Measurements from ENCODE around the gene SNX32. TPM values are rescaled to one million over a fixed set of nuclear protein-coding genes. Genes with fewer than 3 reads are reported as not detected.

SNX32 gene
- total and polyA plus RNA-seq, 9 of the 15 experiments (the other 6 are each of a cell fraction or from before 2014, with no cell fraction given) = 0.03 TPM; not detected in 7

DNA sequence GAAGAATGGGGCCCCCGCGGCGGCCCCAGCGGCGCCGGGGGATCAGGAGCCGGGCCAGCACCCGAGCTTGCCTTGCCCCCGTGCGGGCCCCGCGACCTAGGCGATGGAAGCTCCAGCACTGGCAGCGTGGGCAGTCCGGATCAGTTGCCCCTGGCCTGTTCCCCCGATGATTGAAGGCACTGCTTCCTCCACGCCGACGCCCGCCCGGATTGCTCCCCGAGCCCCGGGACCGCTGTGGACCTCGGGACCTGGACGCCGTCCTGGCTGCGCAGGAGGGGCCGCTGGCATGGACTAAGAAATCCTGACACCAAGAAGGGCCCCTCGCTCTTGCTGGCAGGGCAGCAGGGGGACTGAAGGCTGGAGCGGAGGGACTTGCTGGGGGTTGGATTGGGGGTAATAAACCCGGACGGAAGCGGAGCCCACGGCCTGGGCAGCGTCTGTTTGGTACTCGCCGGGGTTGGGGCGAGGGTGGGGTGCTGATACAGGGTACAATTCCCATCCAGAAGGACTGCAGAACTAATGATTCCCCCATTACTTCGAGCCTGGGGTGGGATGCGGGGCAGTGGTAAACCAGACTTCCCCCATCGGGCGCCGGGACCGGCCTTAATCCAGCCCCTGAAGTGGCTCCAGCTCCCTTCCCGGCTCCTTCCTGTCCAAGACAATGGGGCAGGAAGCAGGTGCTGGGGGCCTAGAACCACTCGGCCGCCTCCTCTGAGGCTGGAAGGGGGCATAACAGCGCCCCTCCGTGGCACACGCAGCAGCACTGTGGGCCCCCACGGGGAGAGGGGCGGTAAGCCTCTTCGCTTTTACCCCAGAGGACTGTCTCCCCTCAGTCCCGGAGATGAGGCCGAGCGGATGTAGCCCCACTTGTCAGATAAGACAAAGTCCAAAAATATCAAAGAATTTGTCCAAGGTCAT lies 57.7 kb downstream of the SNX32 start (continued):
- peak; percentile 79 for TF ChIP-seq ETV5 (CRISPR knock-in tag; IDR thresholded peaks at IDR 0.05; ENCODE audit: low read depth)
- no peak for TF ChIP-seq FOXJ2 (tag; IDR thresholded peaks at IDR 0.05)
- no peak for TF ChIP-seq SOX6 (IDR thresholded peaks at IDR 0.05)
- TF ChIP-seq POU5F1 (IDR thresholded peaks at IDR 0.05; ENCODE audit: borderline replicate concordance, low read depth, low read length, partially characterized antibody) = no peak
- TF ChIP-seq SMAD3 (CRISPR knock-in tag; conservative IDR thresholded peaks at IDR 0.05) = no peak
- TF ChIP-seq FIP1L1 (IDR thresholded peaks at IDR 0.05; ENCODE audit: low read depth, low read length, poor library complexity, severe bottlenecking) = no peak
- TF ChIP-seq SMAD1 (IDR thresholded peaks at IDR 0.05; ENCODE audit: low read depth, low read length, partially characterized antibody) = peak; percentile 1
- TF ChIP-seq ARID1B (IDR thresholded peaks at IDR 0.05) = peak; percentile 36
- TF ChIP-seq, protein P1, sequence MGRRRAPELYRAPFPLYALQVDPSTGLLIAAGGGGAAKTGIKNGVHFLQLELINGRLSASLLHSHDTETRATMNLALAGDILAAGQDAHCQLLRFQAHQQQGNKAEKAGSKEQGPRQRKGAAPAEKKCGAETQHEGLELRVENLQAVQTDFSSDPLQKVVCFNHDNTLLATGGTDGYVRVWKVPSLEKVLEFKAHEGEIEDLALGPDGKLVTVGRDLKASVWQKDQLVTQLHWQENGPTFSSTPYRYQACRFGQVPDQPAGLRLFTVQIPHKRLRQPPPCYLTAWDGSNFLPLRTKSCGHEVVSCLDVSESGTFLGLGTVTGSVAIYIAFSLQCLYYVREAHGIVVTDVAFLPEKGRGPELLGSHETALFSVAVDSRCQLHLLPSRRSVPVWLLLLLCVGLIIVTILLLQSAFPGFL (CRISPR knock-in tag; IDR thresholded peaks at IDR 0.05) = no peak
- TF ChIP-seq ZNF830 (CRISPR knock-in tag; IDR thresholded peaks at IDR 0.05) = no peak
- TF ChIP-seq ZFP36 (IDR thresholded peaks at IDR 0.05; ENCODE audit: low read depth, low read length, partially characterized antibody) = peak; percentile 97
- TF ChIP-seq, protein P2, sequence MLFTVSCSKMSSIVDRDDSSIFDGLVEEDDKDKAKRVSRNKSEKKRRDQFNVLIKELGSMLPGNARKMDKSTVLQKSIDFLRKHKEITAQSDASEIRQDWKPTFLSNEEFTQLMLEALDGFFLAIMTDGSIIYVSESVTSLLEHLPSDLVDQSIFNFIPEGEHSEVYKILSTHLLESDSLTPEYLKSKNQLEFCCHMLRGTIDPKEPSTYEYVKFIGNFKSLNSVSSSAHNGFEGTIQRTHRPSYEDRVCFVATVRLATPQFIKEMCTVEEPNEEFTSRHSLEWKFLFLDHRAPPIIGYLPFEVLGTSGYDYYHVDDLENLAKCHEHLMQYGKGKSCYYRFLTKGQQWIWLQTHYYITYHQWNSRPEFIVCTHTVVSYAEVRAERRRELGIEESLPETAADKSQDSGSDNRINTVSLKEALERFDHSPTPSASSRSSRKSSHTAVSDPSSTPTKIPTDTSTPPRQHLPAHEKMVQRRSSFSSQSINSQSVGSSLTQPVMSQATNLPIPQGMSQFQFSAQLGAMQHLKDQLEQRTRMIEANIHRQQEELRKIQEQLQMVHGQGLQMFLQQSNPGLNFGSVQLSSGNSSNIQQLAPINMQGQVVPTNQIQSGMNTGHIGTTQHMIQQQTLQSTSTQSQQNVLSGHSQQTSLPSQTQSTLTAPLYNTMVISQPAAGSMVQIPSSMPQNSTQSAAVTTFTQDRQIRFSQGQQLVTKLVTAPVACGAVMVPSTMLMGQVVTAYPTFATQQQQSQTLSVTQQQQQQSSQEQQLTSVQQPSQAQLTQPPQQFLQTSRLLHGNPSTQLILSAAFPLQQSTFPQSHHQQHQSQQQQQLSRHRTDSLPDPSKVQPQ (CRISPR knock-in tag; IDR thresholded peaks at IDR 0.05; ENCODE audit: borderline replicate concordance) = no peak
- no peak for TF ChIP-seq TAL1 (IDR thresholded peaks at IDR 0.05)
- TF ChIP-seq, protein P3, sequence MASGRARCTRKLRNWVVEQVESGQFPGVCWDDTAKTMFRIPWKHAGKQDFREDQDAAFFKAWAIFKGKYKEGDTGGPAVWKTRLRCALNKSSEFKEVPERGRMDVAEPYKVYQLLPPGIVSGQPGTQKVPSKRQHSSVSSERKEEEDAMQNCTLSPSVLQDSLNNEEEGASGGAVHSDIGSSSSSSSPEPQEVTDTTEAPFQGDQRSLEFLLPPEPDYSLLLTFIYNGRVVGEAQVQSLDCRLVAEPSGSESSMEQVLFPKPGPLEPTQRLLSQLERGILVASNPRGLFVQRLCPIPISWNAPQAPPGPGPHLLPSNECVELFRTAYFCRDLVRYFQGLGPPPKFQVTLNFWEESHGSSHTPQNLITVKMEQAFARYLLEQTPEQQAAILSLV (tag; IDR thresholded peaks at IDR 0.05) = no peak
- TF ChIP-seq, protein P4, sequence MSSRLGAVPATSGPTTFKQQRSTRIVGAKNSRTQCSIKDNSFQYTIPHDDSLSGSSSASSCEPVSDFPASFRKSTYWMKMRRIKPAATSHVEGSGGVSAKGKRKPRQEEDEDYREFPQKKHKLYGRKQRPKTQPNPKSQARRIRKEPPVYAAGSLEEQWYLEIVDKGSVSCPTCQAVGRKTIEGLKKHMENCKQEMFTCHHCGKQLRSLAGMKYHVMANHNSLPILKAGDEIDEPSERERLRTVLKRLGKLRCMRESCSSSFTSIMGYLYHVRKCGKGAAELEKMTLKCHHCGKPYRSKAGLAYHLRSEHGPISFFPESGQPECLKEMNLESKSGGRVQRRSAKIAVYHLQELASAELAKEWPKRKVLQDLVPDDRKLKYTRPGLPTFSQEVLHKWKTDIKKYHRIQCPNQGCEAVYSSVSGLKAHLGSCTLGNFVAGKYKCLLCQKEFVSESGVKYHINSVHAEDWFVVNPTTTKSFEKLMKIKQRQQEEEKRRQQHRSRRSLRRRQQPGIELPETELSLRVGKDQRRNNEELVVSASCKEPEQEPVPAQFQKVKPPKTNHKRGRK (tag; IDR thresholded peaks at IDR 0.05) = no peak
- no peak for TF ChIP-seq ARNT (IDR thresholded peaks at IDR 0.05)
- no peak for TF ChIP-seq ZNF274 (IDR thresholded peaks at IDR 0.05; ENCODE audit: borderline replicate concordance, low read depth, low read length)
- TF ChIP-seq ZFP1 (CRISPR knock-in tag; IDR thresholded peaks at IDR 0.05) = no peak
- no peak; the same call in 1 of the 2 replicates for TF ChIP-seq DNMT1 (IDR thresholded peaks at IDR 0.05)
- no peak for TF ChIP-seq ZNF717 (CRISPR knock-in tag; IDR thresholded peaks at IDR 0.05)
